GM23248 (cell line): ENCODE data around the gene DCD.

Source experiments
- EZH2 ChIP-seq: fragments of 200-600 bp; sonication (generic); IDR thresholded peaks from 2 replicates; pipeline ENCODE4 v1.6.1; 2018; ENCODE audit warnings: antibody characterized with exemption, mild to moderate bottlenecking; ENCODE audit not compliant: insufficient read depth, poor library complexity, severe bottlenecking
- EZH2phosphoT487 ChIP-seq: fragments of 200-600 bp; sonication (generic); IDR thresholded peaks from 2 replicates; pipeline ENCODE4 v1.6.1; 2018; ENCODE audit warnings: antibody characterized with exemption, moderate library complexity, mild to moderate bottlenecking, low read depth; ENCODE audit not compliant: insufficient read depth

DNA sequence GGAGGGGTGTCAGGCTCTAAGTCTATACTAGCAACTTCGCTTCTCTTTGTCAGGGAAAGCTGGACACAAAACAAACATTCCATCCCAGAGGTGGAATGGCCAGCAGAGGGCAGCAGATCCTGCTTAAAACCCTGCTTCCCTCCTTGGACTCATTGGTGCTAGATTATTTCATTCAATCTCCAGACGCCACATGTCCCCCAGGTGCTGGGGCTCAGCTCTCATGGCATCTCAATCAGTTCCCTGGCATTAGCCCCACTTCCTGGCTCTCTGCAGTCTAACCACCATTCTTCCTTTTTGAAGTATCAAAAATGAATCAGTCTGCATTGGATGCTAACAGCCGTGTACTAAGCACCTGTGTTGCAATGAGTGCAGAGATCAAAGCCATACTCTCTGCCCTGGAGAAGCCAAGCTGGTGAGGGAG lies 51.6 kb downstream of the DCD start:
- TF ChIP-seq EZH2 (no peak), EZH2phosphoT487 (no peak)
